Activated CD8-positive, alpha-beta memory T cell treated with anti-CD3 and anti-CD28 coated beads for 36 hours (primary cell): Measurements from ENCODE around the gene SLC37A3. TPM values are rescaled to one million over a fixed set of nuclear protein-coding genes. Genes with fewer than 3 reads are reported as not detected.

Experiments used
- CTCF ChIA-PET: fragments of 350-600 bp; sonication (Branson Sonifier 250); formaldehyde crosslinking; loops from one replicate; lab custom pipeline; 2021; ENCODE audit warnings: antibody characterized with exemption; lab: Charles Lee
- POLR2A ChIA-PET: fragments of 350-600 bp; sonication (Branson Sonifier 250); formaldehyde crosslinking; loops from one replicate; lab custom pipeline; 2021; ENCODE audit warnings: antibody characterized with exemption; lab: Charles Lee
- total RNA-seq, 2 experiments: library from RNA; stranded (reverse); gene quantifications; one replicate each; pipeline ENCODE4 v1.2.3, GENCODE V29; 2021

Gene SLC37A3
- total RNA-seq, 2 experiments from 2014 or later = 42.0 to 45.0 TPM

DNA sequence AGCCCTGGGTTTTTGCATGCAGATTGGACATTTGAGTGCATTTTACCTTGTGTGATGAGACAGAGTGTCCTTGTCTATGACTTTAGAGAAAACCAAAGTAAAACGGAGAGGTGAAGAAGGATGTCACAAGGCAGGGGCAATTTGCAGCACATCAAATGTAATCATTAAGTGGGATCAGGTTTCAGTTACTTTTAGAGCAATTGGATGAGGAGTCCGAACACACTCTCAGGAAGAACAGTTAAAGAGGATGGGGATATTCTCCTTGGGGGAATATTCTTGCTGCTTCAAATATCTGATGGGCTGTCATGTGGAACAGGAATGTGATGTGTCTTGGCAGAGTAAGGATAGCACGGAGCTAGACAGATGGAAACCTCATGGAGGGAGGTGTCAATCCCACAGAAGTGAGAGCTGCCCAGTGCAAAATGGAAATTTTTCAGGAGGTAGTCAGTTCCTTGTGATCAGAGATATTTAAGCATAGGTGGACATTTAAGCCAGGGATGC lies 6.3 kb upstream of the SLC37A3 start:
- POLR2A ChIA-PET = interaction anchor here (0.6 kb wide), 1 partner anchor 74 kb away, joined by 4 read pairs; no protein-coding TSS in a partner anchor
- CTCF ChIA-PET = no interaction called here

DNA sequence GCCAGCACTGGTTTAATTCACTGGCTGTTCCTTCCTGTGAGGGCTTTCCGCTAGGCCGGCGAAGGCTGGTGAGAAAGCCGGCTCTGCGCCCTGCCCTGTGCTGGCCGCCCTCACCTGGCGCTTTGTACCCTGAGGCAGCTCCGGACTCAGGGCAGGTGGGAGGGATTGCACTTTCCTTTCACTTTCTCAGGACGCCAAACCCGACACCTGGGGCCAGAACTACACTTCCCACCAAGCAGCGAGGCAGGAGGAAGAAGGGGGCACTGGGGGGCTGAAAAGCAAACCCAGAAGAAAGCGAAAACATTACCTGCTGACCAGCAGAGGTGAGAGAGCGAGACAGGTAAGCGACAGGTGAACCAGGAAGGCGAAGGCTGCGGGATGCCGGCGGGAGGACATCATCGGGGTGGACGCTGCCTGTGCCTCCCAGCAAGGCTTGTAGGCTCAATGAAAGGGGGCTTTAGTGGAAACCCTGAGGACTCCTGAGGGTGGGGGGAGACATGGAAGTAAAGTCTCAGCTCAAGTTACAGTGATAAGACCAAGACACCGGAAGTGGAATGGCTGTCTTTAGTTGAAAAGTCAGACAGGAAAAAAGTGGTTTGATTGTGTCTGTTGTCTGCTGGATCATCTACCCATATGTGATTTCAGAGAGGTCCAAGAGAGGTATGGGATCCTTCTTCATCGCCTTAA lies 5.7 kb upstream of the SLC37A3 start, which contains the start of gene RAB19:
RAB19 (plus strand) TSS at position 181 of the 687 bp plus-strand sequence. CDS start 3,589 bp downstream, outside the sequence.
- CTCF ChIA-PET = interaction anchor here (1.0 kb wide), 1 partner anchor 77 kb away, joined by 3 read pairs; no protein-coding TSS in a partner anchor

DNA sequence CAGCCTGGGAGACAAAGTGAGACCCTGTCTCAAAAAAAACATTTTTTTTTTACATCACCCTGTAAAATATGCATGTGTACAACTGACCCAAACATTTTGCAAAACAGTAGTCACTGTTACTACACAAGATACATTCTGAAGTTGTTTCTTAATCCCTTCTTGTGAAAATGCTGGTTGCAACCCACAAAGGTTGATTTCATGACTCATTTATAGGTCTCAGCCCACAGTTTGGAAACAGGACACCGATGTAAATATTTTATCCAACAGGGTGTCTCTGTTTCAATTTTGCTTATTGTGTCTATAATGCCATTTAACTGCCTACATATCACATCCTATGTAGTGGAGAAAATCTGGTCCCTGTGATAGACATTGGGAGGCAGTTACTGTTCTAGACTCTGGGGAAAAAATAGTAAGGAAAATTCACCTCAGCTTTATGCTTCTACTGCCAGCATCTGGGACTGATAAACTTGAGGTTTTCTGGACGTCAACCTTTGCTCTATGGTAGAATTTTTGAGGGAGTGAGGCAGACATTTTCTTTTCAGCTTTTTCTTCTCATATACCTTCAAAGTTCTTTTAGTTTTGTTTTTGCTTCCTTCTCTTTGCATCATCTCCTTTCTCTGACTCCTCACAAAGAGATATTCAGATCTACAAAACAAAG lies 4.0 kb upstream of the SLC37A3 start:
- CTCF ChIA-PET = interaction anchor here (1.0 kb wide), 1 partner anchor 26 kb away, joined by 4 read pairs; no protein-coding TSS in a partner anchor

More for the DNA sequence above, 5.7 kb upstream of the SLC37A3 start, which contains the start of gene RAB19:
- POLR2A ChIA-PET = interaction anchor here (0.6 to 1.1 kb wide), 2 partner anchors 13 to 74 kb away, joined by 3 to 4 read pairs; no protein-coding TSS in a partner anchor

DNA sequence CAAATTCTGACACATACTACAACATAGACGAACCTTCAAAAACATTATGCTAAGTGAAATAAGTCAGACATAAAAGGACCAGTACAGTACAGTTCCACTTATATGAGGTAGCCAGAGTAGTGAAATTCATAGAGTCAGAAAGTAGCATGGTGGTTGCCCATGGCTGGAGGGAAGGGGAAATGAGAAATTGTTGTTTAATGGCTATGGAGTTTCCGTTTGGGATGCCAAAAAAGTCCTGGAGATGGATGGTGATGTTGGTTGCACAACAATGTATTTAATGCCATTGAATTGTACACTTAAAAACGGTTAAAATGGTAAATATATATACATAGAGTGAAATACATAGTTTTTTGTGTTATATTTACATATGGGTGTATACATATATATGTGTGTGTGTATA lies 2.1 kb upstream of the SLC37A3 start:
- POLR2A ChIA-PET = no interaction called here

More for the DNA sequence above, 4.0 kb upstream of the SLC37A3 start:
- POLR2A ChIA-PET = no interaction called here

DNA sequence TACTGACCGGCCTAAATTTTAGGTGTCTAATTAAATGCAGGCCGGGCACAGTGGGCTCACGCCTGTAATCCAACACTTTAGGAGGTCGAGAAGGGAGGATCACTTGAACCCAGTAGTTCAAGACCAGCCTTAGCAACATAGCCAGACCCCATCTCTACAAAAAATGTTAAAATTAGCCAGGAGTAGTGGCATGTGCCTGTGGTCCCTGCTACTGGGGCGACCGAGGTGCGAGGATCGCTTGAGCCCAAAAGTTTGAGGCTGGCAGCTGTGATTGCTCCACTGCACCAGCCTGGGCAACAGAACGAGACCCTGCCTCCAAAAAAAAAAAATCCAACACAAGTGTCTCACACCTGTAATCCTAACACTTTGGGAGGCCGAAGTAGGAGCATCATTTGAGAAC lies 491 bp upstream of the SLC37A3 start:
- POLR2A ChIA-PET = interaction anchor here (0.6 to 1.6 kb wide), 4 partner anchors 12 to 47 kb away, joined by 4 to 15 read pairs (median 8); no protein-coding TSS in a partner anchor
- CTCF ChIA-PET = no interaction called here

More for the DNA sequence above, 2.1 kb upstream of the SLC37A3 start:
- CTCF ChIA-PET = no interaction called here

DNA sequence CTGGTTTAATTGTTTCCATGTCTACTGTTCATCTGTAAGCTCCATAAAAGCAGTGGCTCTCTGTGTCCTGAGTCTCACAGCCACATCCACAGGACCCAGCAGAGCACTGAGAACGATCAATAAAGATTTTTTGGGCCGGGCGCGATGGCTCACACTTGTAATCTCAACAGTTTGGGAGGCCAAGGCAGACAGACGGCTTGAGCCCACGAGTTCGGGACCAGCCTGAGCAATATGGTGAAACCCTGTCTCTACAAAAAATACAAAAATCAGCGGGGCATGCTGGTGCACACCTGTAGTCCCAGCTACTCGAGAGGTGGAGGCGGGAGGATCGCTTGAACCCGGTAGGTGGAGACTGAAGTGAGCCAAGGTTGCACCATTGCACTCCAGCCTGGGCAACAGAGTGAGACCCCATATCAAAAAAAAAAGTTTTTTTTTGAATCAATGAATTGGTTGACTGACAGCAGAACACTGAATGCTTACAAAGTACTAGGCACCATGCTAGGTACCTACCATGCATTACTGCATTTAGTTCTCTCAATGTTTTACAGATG lies 4.5 kb downstream of the SLC37A3 start:
- ChIA-PET POLR2A (no interaction called here), CTCF (no interaction called here)

DNA sequence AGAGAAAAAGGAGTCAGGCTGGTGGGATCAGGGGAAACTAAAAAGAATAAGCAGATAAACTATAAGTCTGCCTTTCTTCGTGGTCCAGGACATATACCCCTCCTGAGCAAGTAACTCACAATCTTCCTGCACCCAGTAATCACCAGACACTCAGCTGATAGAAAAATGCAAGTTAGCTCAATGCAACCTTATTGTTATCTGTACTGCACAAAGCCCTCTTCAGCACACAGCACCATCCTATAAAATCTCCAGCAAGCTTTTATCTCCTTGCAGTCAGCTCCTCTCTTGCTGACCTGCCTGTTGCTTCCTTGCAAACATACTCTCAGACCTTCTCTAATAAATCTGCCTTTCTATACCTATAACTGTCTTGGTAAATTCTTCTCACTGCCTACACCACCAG lies 6.7 kb downstream of the SLC37A3 start:
- POLR2A ChIA-PET = interaction anchor here (1.1 kb wide), 1 partner anchor 12 kb away, joined by 3 read pairs; the partner anchor contains the start of gene RAB19
- CTCF ChIA-PET = interaction anchor here (1.7 kb wide), 1 partner anchor 9 kb away, joined by 4 read pairs; no protein-coding TSS in a partner anchor

DNA sequence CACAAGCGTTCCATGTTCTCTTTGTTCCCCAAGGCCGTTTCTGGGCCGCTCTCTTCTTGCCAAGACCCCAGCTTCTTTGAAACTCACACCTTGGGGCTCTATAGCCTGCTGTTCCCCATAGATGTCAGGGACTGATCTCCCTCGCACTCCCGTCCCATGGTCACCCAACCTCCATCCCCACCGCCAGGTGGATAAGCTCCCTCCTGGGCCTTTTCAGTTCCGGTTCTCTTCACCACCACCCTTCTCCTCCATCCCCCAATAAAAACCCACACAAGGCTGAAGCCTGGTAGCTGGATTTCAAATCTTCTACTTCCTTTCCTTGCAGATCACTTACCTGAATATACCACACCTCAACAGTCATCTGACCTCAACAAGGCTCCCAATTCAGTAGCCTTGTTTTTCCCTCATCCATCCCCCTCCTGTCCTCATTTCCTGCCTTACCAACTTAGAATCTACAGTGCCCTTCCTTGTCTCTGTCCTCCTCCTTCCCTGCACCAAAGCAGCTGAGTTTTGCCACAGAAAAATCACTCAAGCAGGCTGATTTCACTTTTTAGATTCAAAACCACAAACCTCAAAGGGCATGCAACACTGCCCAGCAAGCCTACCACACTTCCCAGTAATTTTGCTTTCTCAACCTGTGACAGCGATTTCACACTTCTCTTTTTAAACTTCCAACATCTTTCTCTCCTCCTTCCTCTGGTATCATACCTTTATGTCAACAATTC lies 7.7 kb downstream of the SLC37A3 start:
- CTCF ChIA-PET = interaction anchor here (0.6 to 1.7 kb wide), 7 partner anchors 8 to 336 kb away, joined by 3 to 5 read pairs (median 3); no protein-coding TSS in a partner anchor
- POLR2A ChIA-PET = interaction anchor here (1.1 to 2.2 kb wide), 2 partner anchors 13 to 14 kb away, joined by 3 to 6 read pairs; partner anchors contain the start of gene RAB19

DNA sequence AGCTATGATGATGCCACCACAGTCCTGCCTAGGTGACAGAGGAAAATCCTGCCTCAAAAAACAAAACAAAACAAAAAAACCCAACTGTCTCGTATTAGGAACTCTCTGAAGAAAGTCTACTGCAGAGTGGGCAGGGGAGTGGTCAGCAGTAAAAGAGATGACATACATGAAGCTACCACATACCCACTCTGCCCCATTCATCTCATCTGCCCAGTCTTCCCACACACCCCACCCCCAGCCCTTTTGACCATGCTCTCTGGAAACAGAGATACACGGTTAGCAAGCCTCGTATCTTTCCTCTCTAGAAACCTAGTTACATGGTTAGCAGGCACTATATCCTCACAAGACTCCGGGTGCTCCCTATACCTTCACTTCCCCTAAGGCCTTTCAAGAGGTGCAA lies 8.3 kb downstream of the SLC37A3 start:
- ChIA-PET POLR2A (interaction anchor here (1.2 to 2.2 kb wide), 2 partner anchors 14 to 15 kb away, joined by 3 to 6 read pairs; no protein-coding TSS in a partner anchor), CTCF (interaction anchor here (0.6 to 1.7 kb wide), 5 partner anchors 7 to 54 kb away, joined by 3 to 5 read pairs (median 3); no protein-coding TSS in a partner anchor)

DNA sequence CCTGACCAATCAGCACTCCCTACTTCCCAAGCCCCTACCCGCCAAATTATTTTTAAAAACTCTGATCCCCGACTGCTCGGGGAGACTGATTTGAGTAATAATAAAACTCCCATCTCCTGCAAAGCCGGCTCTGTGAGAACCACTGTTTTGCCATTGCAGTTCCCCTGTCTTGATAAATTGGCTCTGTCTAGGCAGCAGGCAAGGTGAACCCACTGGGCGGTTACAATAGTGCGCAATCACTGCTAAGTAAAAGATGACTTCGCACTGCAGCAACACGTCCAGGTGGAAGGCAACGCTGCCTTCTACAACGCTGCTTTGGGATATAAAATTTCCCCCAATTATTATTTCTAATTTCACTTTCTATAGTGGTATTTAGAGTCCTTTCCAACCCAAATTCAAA lies 8.9 kb downstream of the SLC37A3 start:
- ChIA-PET CTCF (interaction anchor here (1.4 kb wide), 1 partner anchor 13 kb away, joined by 3 read pairs; no protein-coding TSS in a partner anchor), POLR2A (interaction anchor here (0.7 to 2.2 kb wide), 3 partner anchors 13 to 177 kb away, joined by 3 to 6 read pairs (median 4); no protein-coding TSS in a partner anchor)

DNA sequence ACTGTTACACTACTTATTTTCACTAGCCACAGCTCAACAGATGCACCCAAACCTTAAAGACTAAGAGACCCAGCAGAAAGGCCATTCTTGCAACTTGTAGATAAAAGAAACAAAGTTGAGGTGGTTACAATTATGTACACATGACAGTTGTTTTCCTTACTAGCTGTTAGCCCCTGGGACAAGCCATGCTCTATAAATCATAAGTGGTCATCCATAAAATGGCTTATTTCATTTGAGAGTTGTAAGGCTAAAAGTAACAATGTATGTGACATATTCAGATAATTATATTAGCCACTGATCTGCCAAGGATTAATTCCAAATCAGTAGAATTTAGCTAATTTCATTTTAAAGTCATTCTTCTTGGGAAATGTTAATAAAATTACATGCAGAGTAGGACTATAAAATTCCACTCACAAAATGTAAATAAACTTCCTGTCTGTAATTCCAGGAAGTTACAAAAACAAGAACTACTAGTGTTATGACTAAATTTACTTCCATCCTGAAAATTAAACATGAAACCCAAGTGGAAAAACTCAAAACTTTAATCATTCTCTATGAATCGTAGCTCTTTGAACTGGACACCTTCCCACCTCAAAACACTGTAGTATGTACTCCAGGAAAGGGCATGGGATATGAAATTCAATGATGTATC lies 13.3 kb downstream of the SLC37A3 start:
- POLR2A ChIA-PET = interaction anchor here (0.9 to 1.6 kb wide), 3 partner anchors 9 to 26 kb away, joined by 7 to 11 read pairs (median 9); no protein-coding TSS in a partner anchor
- CTCF ChIA-PET = no interaction called here

DNA sequence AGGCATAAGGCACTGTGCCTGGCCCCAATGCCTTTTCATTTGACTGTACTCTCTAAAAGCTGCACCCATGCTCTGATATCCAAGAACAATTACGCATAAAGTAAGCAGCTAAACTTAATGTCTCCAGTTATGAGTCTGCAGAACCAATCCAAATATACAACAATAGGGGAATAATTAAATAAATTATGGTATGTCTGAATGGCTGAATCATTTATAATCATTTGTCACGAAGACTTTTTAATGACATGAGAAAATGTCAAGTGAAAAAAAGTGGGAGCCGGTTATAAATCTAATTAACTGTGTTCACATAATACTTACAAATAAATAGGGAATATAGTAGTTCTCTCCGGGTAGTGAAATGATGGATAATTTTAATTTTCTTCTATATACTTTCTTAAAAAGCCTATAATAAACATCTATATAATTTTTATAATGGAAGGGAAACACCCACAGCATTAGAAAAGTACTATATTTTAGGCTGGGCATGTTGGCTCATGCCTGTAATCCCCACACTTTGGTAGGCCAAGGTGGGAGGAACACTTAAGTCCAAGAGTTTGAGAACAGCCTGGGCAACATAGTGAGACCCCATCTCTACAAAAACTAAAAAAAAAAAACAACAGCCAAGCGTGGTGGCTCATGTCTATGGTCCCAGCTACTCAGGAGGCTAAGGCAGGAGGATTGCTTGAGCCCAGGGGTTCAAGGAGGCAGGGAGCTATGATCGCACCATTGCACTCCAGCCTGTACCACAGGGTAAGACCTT lies 14.2 kb downstream of the SLC37A3 start:
- POLR2A ChIA-PET = interaction anchor here (1.6 kb wide), 1 partner anchor 25 kb away, joined by 11 read pairs; no protein-coding TSS in a partner anchor
- CTCF ChIA-PET = no interaction called here

DNA sequence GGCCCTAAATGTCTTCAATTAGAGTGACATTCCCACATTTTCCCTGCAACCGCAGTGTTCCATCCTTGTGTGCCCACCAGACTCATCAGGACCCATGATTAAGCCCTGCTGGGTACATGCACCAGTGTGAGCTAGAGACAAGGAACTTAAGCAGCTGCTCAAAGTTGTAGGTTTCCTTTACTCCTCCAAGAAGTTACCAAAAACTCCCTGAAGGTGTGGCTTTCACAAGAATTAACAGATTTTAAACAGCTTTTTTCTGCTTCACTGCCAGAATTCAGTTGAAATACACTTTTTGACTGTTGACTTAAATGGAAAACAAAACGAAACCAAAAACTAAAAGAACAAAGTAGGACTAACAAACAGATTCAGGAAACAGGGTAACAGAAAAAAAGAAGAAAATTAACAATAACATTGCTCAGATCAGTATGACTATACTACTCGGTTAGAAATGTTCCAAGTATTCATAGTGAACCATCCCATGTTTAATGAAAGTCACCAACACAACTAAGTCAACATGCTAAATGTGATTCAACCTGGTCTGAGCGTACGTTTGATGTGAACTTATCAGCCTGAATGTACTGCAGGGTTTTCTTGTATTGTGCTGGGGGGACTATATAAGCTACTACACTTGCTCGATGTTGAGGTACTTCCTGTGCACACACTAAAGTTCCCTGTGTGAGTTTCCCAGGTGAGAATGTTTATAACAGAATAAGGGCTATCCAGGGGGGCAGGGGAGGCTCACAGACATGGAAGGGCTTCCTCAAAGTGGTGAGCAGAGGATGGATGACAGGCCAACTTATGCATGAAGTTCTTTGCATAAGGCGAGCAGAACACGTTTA lies 22.2 kb downstream of the SLC37A3 start:
- CTCF ChIA-PET = interaction anchor here (0.7 to 2.5 kb wide), 8 partner anchors 10 to 695 kb away, joined by 3 to 17 read pairs (median 3); no protein-coding TSS in a partner anchor
- POLR2A ChIA-PET = interaction anchor here (0.6 to 3.2 kb wide), 14 partner anchors 9 to 695 kb away, joined by 3 to 38 read pairs (median 5); partner anchors contain the start of genes MRPS33 and SLC37A3

DNA sequence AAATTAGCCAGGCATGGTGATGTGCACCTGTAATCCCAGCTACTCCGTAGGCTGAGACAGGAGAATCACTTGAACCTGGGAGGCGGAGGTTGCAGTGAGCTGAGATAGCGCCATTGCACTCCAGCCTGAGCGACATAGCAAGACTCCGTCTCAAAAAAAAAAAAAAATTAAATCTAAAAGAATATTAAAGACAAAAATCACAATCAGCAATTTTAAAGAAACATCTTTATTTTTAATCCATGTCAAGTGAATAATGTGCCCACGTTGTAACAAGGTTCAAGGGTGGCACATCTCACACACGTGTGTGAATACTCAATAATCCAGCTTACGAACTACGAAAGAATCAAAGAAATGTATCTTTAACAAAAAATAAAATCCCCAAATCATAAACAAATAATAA lies 23.0 kb downstream of the SLC37A3 start:
- POLR2A ChIA-PET = interaction anchor here (0.7 to 3.2 kb wide), 7 partner anchors 10 to 640 kb away, joined by 3 to 38 read pairs (median 5); partner anchors contain the start of gene MRPS33

DNA sequence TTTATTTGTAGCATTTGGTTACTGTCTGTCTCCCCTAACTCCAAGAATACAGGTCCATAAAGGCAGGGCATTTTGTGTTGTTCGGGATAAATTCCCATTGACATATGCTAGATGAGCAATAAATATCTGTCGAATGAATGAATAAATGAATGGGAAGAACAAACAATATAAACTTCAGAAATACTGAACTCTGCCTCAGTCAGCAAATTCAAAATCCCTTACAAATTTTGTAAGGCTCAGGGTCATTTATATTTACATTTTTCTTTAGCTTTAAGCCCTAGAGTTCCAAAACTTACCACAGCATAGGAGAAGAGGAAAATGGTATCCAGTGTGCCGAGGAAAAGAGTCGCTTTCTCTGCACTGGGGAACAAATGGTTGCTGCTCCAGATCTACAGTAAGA lies 29.0 kb downstream of the SLC37A3 start:
- POLR2A ChIA-PET = no interaction called here
- CTCF ChIA-PET = no interaction called here

More for the DNA sequence above, 23.0 kb downstream of the SLC37A3 start:
- CTCF ChIA-PET = interaction anchor here (0.7 to 2.5 kb wide), 5 partner anchors 9 to 694 kb away, joined by 3 to 17 read pairs (median 5); no protein-coding TSS in a partner anchor

DNA sequence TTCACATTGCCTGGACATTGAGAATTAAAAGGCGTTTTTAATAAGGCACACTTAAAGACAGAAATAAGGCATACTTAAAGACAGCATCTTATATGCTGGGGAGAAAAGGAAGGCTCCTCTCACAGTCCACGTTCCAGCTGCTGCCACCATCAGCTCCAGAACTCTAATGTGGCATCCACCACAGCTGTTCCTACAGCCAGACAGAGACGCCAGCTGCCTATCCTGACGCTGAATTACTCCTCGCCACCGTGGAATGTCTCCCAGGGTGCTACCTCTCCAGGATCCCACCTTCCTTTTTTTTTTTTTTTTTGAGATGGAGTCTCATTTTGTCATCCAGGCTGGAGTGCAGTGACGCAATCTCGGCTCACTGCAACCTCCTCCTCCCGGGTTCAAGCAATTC lies 30.8 kb downstream of the SLC37A3 start:
- ChIA-PET POLR2A (no interaction called here), CTCF (no interaction called here)
